Fibroblast of lung (primary cell): ENCODE measurements around the gene SDK1.

Experiments used
- EZH2 ChIP-seq: IDR thresholded peaks from 2 replicates; pipeline ENCODE4 v1.5.1; 2012; ENCODE audit warnings: low read length, control low read depth, mild to moderate bottlenecking; ENCODE audit errors: missing control alignments
- TF ChIP-seq, protein P1 (sequence below), 2 donors: IDR thresholded peaks in 1 of 2; conservative IDR thresholded peaks in 1 of 2; 1 replicate in 1 of 2; 2 replicates in 1 of 2; pipeline ENCODE4 v1.5.1; 2011 to 2012; ENCODE audit warnings: low read length in 2 of 2, control low read depth in 1 of 2, inconsistent platforms in 1 of 2, low read depth in 1 of 2, mild to moderate bottlenecking in 1 of 2

GRCh38 chr7:4204513-4205165, 903.6 kb downstream of the SDK1 start:
- TF ChIP-seq, protein P1, sequence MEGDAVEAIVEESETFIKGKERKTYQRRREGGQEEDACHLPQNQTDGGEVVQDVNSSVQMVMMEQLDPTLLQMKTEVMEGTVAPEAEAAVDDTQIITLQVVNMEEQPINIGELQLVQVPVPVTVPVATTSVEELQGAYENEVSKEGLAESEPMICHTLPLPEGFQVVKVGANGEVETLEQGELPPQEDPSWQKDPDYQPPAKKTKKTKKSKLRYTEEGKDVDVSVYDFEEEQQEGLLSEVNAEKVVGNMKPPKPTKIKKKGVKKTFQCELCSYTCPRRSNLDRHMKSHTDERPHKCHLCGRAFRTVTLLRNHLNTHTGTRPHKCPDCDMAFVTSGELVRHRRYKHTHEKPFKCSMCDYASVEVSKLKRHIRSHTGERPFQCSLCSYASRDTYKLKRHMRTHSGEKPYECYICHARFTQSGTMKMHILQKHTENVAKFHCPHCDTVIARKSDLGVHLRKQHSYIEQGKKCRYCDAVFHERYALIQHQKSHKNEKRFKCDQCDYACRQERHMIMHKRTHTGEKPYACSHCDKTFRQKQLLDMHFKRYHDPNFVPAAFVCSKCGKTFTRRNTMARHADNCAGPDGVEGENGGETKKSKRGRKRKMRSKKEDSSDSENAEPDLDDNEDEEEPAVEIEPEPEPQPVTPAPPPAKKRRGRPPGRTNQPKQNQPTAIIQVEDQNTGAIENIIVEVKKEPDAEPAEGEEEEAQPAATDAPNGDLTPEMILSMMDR (conservative IDR thresholded peaks at IDR 0.05 in 1 of 2, IDR thresholded peaks at IDR 0.05 in 1 of 2; ENCODE audit: low read depth in 1 of 2, low read length in 2 of 2): no peak
- no peak for TF ChIP-seq EZH2
